HL-60 (cell line): ENCODE results near the gene FAM174C.

Source experiments
- DNase-seq, 2 experiments: peaks; one replicate each; pipeline ENCODE4 v3.0.0-alpha.2; 2010 to 2020; ENCODE audit warnings: low read depth in 1 of 2, low spot score in 1 of 2
- H3K27ac ChIP-seq: fragments of 250-450 bp; sonication (Bioruptor Pico); replicated peaks from 2 replicates; pipeline ENCODE4 v1.5.1; 2020; ENCODE audit warnings: mild to moderate bottlenecking, moderate library complexity
- H3K27me3 ChIP-seq: fragments of 250-450 bp; sonication (Bioruptor Pico); 2 replicates; pipeline ENCODE4 v1.5.1; 2021; ENCODE audit warnings: mild to moderate bottlenecking, moderate library complexity; ENCODE audit not compliant: insufficient read depth, poor library complexity, severe bottlenecking
- H3K4me3 ChIP-seq: replicated peaks from 2 replicates; pipeline ENCODE4 v1.5.1; 2011; ENCODE audit warnings: mild to moderate bottlenecking, control low read depth, low read length; ENCODE audit not compliant: insufficient read depth
- CTCF ChIP-seq: IDR thresholded peaks from one replicate; pipeline ENCODE4 v1.5.1; 2011; ENCODE audit warnings: low read length, control low read depth, inconsistent platforms; ENCODE audit not compliant: insufficient read depth
- GABPA ChIP-seq: IDR thresholded peaks from 2 replicates; pipeline ENCODE4 v1.6.1; 2012; ENCODE audit warnings: low read depth
- POLR2AphosphoS5 ChIP-seq: IDR thresholded peaks from 2 replicates; pipeline ENCODE4 v1.6.1; 2012; ENCODE audit warnings: low read depth
- REST ChIP-seq: IDR thresholded peaks from 2 replicates; pipeline ENCODE4 v1.6.1; 2012; ENCODE audit warnings: low read depth; ENCODE audit not compliant: insufficient replicate concordance
- SPI1 ChIP-seq: IDR thresholded peaks from 2 replicates; pipeline ENCODE4 v1.6.1; 2012; ENCODE audit warnings: low read depth, mild to moderate bottlenecking, borderline replicate concordance

Gene FAM174C

GRCh38 chr19:1274852-1275259 is 474 bp upstream of the FAM174C start:
- Histone ChIP-seq H3K27me3 (no peaks in the 10 kb centered on the region), H3K27ac (peak overlapping the region; percentile 100), H3K4me3 (peak overlapping the region; percentile 61)
- DNase-seq: peak in 1 of 2 experiments; percentile 34
- peak; percentile 43 for TF ChIP-seq POLR2AphosphoS5
- no peak for TF ChIP-seq CTCF
- no peak for TF ChIP-seq REST
- no peak for TF ChIP-seq GABPA

GRCh38 chr19:1275976-1276627 is 772 bp downstream of the FAM174C start:
- DNase-seq: no peak
- TF ChIP-seq REST: no peak
- no peaks in the 10 kb centered on the region for H3K27me3 ChIP-seq
- peak overlapping the region; percentile 74 for H3K4me3 ChIP-seq
- peak overlapping the region; percentile 89 for H3K27ac ChIP-seq

- DNase-seq: no peak
- peak overlapping the region; percentile 74 for H3K4me3 ChIP-seq
- no peaks in the 10 kb centered on the region for H3K27me3 ChIP-seq
- peak overlapping the region; percentile 89 for H3K27ac ChIP-seq
- 0 out of 2 replicates have a peak, but pooled peaks have one; percentile 12 for TF ChIP-seq POLR2AphosphoS5
- TF ChIP-seq GABPA: no peak
Observed at GRCh38 chr19:1276628-1277022, 1.3 kb downstream of the FAM174C start.

- H3K27me3 ChIP-seq: no peaks in the 10 kb centered on the region
- TF ChIP-seq REST (no peak), GABPA (no peak), POLR2AphosphoS5 (no peak), CTCF (no peak), SPI1 (no peak)
- no peak for DNase-seq
- no peak overlapping the region for H3K27ac ChIP-seq
- H3K4me3 ChIP-seq: no peak overlapping the region
Observed at GRCh38 chr19:1277061-1277460, 1.7 kb downstream of the FAM174C start.
